HCT116 (cell line): Measurements from ENCODE around the gene BPTF. TPM values are rescaled to one million over a fixed set of nuclear protein-coding genes. Genes with fewer than 3 reads are reported as not detected.

ENCODE experiments used
- ATAC-seq: fragments of 200-7000 bp; cut with Tn5 transposase; 2 replicates; pipeline ENCODE4 v1.9.1; 2020; ENCODE audit warnings: mild to moderate bottlenecking, moderate library complexity
- BruUV-seq: library from RNA; stranded (reverse); fragments of 400-500 nt; replicated peaks from 2 replicates; lab custom pipeline; 2021; lab: Mats Ljungman, UMichigan
- CTCF ChIA-PET: fragments of 300-600 bp; sonication (Branson Sonifier 250); formaldehyde crosslinking; loops from one replicate; lab custom pipeline; 2021; ENCODE audit warnings: antibody characterized with exemption; lab: Charles Lee
- POLR2A ChIA-PET: fragments of 300-600, 350-600 bp; sonication (Branson Sonifier 250); formaldehyde crosslinking; loops from one replicate; lab custom pipeline; 2021; ENCODE audit warnings: antibody characterized with exemption; lab: Charles Lee
- RAD21 ChIA-PET, 2 experiments: fragments of 300-600 bp; sonication (Branson Sonifier 250); formaldehyde crosslinking; loops; one replicate each; lab custom pipeline; 2023; ENCODE audit warnings: low total read pairs in 2 of 2; ENCODE audit not compliant: uncharacterized antibody in 2 of 2, unreplicated experiment in 2 of 2, low non-redundant PET in 1 of 2; lab: Charles Lee
- DNase-seq: peaks from one replicate; pipeline ENCODE4 v3.0.0-alpha.2; 2010; ENCODE audit warnings: low read depth, low spot score
- H2AFZ ChIP-seq: fragments of 200-600 bp; shearing (Covaris generic), sonication (generic); 2 replicates; pipeline ENCODE4 v1.6.1; 2017; ENCODE audit warnings: low read depth, mixed run types, mixed read lengths, antibody characterized with exemption, low read length; ENCODE audit not compliant: poor library complexity, severe bottlenecking
- H3K27ac ChIP-seq: 2 replicates; pipeline ENCODE4 v1.5.1; 2012; ENCODE audit warnings: low read depth, low read length
- H3K27me3 ChIP-seq: fragments of 200-600 bp; sonication (generic); 2 replicates; pipeline ENCODE4 v1.6.1; 2016; ENCODE audit warnings: mixed run types, low read length, mixed read lengths; ENCODE audit not compliant: insufficient read depth
- H3K36me3 ChIP-seq, 2 experiments: fragments of 200-500 bp in 1 of 2; fragments of 200-600 bp in 1 of 2; sonication (Bioruptor generic) in 1 of 2; sonication (generic) in 1 of 2; 2 replicates each; pipeline versions ENCODE4 v1.5.1 to v1.6.1; 2014 to 2016; ENCODE audit warnings: low read length in 2 of 2, inconsistent platforms in 1 of 2, mixed read lengths in 1 of 2, mixed run types in 1 of 2; ENCODE audit not compliant: insufficient read depth in 2 of 2, control insufficient read depth in 1 of 2
- H3K4me1 ChIP-seq, 2 experiments: fragments of 200-600 bp in 1 of 2; sonication (generic) in 1 of 2; 2 replicates each; pipeline versions ENCODE4 v1.5.1 to v1.6.1; 2012 to 2017; ENCODE audit warnings: low read length in 2 of 2, inconsistent platforms in 1 of 2, mild to moderate bottlenecking in 1 of 2, mixed read lengths in 1 of 2, mixed run types in 1 of 2, moderate library complexity in 1 of 2; ENCODE audit not compliant: insufficient read depth in 2 of 2, control insufficient read depth in 1 of 2
- H3K4me2 ChIP-seq: fragments of 200-600 bp; sonication (generic); 2 replicates; pipeline ENCODE4 v1.6.1; 2017; ENCODE audit warnings: mixed run types, low read length, mixed read lengths
- H3K4me3 ChIP-seq, 2 experiments: fragments of 200-600 bp in 1 of 2; sonication (generic) in 1 of 2; replicated peaks in 1 of 2; 2 replicates each; pipeline ENCODE4 v1.5.1; 2011 to 2016; ENCODE audit warnings: low read length in 2 of 2, control low read depth in 1 of 2, low read depth in 1 of 2, mild to moderate bottlenecking in 1 of 2, mixed read lengths in 1 of 2, mixed run types in 1 of 2
- H3K79me2 ChIP-seq: fragments of 200-600 bp; sonication (generic); 2 replicates; pipeline ENCODE4 v1.6.1; 2017; ENCODE audit warnings: mild to moderate bottlenecking, mixed run types, low read length, moderate library complexity, mixed read lengths; ENCODE audit not compliant: insufficient read depth
- H3K9ac ChIP-seq: fragments of 200-600 bp; sonication (generic); 2 replicates; pipeline ENCODE4 v1.6.1; 2016; ENCODE audit warnings: low read length, mixed read lengths
- H3K9me2 ChIP-seq: fragments of 200-600 bp; sonication (generic), shearing (Covaris generic); 2 replicates; pipeline ENCODE4 v1.6.1; 2017; ENCODE audit warnings: mixed run types, mild to moderate bottlenecking, moderate library complexity; ENCODE audit not compliant: insufficient read depth
- H3K9me3 ChIP-seq, 2 experiments: fragments of 200-500 bp in 1 of 2; fragments of 200-600 bp in 1 of 2; sonication (Bioruptor generic) in 1 of 2; sonication (generic) in 1 of 2; 2 replicates each; pipeline ENCODE4 v1.6.1; 2014 to 2017; ENCODE audit warnings: low read length in 2 of 2, mixed read lengths in 2 of 2, inconsistent platforms in 1 of 2, low read depth in 1 of 2, mild to moderate bottlenecking in 1 of 2, mixed run types in 1 of 2, moderate library complexity in 1 of 2; ENCODE audit not compliant: control insufficient read depth in 1 of 2, insufficient read depth in 1 of 2
- H4K20me1 ChIP-seq: fragments of 200-600 bp; sonication (generic), shearing (Covaris generic); 2 replicates; pipeline ENCODE4 v1.6.1; 2017; ENCODE audit warnings: mixed run types, mild to moderate bottlenecking, moderate library complexity; ENCODE audit not compliant: insufficient read depth
- CBX3 ChIP-seq: IDR thresholded peaks from 2 replicates; pipeline ENCODE4 v1.6.1; 2012; ENCODE audit warnings: low read depth
- CEBPB ChIP-seq: IDR thresholded peaks from 2 replicates; pipeline ENCODE4 v1.6.1; 2012; ENCODE audit warnings: low read depth
- EGR1 ChIP-seq: IDR thresholded peaks from 2 replicates; pipeline ENCODE4 v1.6.1; 2012; ENCODE audit warnings: low read depth
- ELF1 ChIP-seq: IDR thresholded peaks from 2 replicates; pipeline ENCODE4 v1.6.1; 2012; ENCODE audit warnings: low read depth, borderline replicate concordance
- EZH2 ChIP-seq: fragments of 200-600 bp; sonication (generic); IDR thresholded peaks from 2 replicates; pipeline ENCODE4 v1.6.1; 2017; ENCODE audit warnings: antibody characterized with exemption, mixed run types
- JUND ChIP-seq: IDR thresholded peaks from 2 replicates; pipeline ENCODE4 v1.6.1; 2012
- POLR2AphosphoS5 ChIP-seq: IDR thresholded peaks from 2 replicates; pipeline ENCODE4 v1.6.1; 2011; ENCODE audit warnings: mild to moderate bottlenecking, low read depth, low read length, moderate library complexity
- SIN3A ChIP-seq: IDR thresholded peaks from 2 replicates; pipeline ENCODE4 v1.6.1; 2012; ENCODE audit warnings: low read depth
- SP1 ChIP-seq: IDR thresholded peaks from 2 replicates; pipeline ENCODE4 v1.6.1; 2012; ENCODE audit warnings: low read depth
- SRF ChIP-seq: IDR thresholded peaks from 2 replicates; pipeline ENCODE4 v1.6.1; 2012; ENCODE audit warnings: low read depth
- ZFX ChIP-seq: fragments of 450-650 bp; IDR thresholded peaks from 2 replicates; pipeline ENCODE4 v1.6.1; 2017
- intact Hi-C: fragments of 100-400 bp; cut with micrococcal nuclease; formaldehyde crosslinking; loops from 2 replicates; pipeline ENCODE4 v1.10.0; 2022
- total RNA-seq: library from RNA; stranded (reverse); gene quantifications from one replicate; pipeline ENCODE4 v1.2.1, GENCODE V29; 2021; ENCODE audit not compliant: unreplicated experiment
- TF ChIP-seq, protein P1 (sequence below): IDR thresholded peaks from 2 replicates; pipeline ENCODE4 v1.6.1; 2012
- TF ChIP-seq, protein P2 (sequence below): IDR thresholded peaks from 2 replicates; pipeline ENCODE4 v1.6.1; 2012
- TF ChIP-seq, protein P3 (sequence below): IDR thresholded peaks from 2 replicates; pipeline ENCODE4 v1.6.1; 2011; ENCODE audit warnings: mild to moderate bottlenecking, low read length, moderate library complexity; ENCODE audit not compliant: insufficient replicate concordance; ENCODE audit errors: extremely low read depth

BPTF gene
- total RNA-seq, 1 experiment from 2014 or later: 114 TPM

DNA sequence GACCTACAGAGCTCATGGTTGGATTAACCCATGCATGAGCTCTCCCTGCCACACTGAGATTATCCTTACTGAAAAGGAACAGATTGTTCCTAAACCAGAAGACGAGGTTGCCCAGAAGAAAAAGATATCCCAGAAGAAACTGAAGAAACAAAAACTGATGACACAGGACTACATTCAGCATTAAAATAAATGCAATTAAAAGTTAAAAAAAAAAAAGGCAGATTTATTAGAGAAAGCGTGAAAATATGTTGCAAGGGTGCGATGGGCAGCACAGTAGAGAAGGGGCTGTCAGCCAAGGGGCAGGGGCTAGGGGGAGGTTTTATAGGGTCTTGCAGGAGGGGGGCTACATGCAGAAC, 40.2 kb upstream of the BPTF start:
- Histone ChIP-seq H4K20me1 (no peaks in the 10 kb centered on the region), H3K79me2 (no peaks in the 10 kb centered on the region), H3K4me2 (no peak overlapping the region), H3K9me3 (no peaks in the 10 kb centered on the region), H3K4me1 (peaks cover 4 to 6% of the 10 kb centered on the region in 2 experiments; a peak in 3 of 4 replicates), H3K27me3 (no peaks in the 10 kb centered on the region), H3K9ac (no peak overlapping the region), H3K9me2 (no peaks in the 10 kb centered on the region), H3K27ac (no peak overlapping the region), H3K4me3 (no peak overlapping the region), H2AFZ (no peak overlapping the region), H3K36me3 (no peaks in the 10 kb centered on the region)
- RAD21 ChIA-PET: no interaction called here
- DNase-seq (no peak), ATAC-seq (no peak)
- CTCF ChIA-PET: no interaction called here
- POLR2A ChIA-PET: no interaction called here
- intact Hi-C loops: no loop called here
- TF ChIP-seq SP1: no peak
- TF ChIP-seq JUND: no peak
- TF ChIP-seq EZH2: no peak
- no peak for TF ChIP-seq CBX3
- TF ChIP-seq, protein P1, sequence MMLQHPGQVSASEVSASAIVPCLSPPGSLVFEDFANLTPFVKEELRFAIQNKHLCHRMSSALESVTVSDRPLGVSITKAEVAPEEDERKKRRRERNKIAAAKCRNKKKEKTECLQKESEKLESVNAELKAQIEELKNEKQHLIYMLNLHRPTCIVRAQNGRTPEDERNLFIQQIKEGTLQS: no peak
- no peak for TF ChIP-seq SRF
- TF ChIP-seq SIN3A: no peak
- TF ChIP-seq, protein P2, sequence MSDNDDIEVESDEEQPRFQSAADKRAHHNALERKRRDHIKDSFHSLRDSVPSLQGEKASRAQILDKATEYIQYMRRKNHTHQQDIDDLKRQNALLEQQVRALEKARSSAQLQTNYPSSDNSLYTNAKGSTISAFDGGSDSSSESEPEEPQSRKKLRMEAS: no peak
- no peak for TF ChIP-seq ZFX
- TF ChIP-seq POLR2AphosphoS5: no peak
- no peak for TF ChIP-seq EGR1
- TF ChIP-seq ELF1: no peak
- TF ChIP-seq, protein P3, sequence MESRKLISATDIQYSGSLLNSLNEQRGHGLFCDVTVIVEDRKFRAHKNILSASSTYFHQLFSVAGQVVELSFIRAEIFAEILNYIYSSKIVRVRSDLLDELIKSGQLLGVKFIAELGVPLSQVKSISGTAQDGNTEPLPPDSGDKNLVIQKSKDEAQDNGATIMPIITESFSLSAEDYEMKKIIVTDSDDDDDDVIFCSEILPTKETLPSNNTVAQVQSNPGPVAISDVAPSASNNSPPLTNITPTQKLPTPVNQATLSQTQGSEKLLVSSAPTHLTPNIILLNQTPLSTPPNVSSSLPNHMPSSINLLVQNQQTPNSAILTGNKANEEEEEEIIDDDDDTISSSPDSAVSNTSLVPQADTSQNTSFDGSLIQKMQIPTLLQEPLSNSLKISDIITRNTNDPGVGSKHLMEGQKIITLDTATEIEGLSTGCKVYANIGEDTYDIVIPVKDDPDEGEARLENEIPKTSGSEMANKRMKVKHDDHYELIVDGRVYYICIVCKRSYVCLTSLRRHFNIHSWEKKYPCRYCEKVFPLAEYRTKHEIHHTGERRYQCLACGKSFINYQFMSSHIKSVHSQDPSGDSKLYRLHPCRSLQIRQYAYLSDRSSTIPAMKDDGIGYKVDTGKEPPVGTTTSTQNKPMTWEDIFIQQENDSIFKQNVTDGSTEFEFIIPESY: no peak
- no peak for TF ChIP-seq CEBPB
- BruUV-seq: no TSS peak
